Germinal center (tissue), 1 donor: Measurements from ENCODE around the gene SPA17.
A peak's percentile ranks its signal among the peaks of the same experiment; 100 is the strongest.

Experiments used
- DNase-seq: peaks from one replicate; pipeline ENCODE4 v3.0.0; 2012; ENCODE audit warnings: mixed read lengths, low spot score

Gene SPA17

DNA sequence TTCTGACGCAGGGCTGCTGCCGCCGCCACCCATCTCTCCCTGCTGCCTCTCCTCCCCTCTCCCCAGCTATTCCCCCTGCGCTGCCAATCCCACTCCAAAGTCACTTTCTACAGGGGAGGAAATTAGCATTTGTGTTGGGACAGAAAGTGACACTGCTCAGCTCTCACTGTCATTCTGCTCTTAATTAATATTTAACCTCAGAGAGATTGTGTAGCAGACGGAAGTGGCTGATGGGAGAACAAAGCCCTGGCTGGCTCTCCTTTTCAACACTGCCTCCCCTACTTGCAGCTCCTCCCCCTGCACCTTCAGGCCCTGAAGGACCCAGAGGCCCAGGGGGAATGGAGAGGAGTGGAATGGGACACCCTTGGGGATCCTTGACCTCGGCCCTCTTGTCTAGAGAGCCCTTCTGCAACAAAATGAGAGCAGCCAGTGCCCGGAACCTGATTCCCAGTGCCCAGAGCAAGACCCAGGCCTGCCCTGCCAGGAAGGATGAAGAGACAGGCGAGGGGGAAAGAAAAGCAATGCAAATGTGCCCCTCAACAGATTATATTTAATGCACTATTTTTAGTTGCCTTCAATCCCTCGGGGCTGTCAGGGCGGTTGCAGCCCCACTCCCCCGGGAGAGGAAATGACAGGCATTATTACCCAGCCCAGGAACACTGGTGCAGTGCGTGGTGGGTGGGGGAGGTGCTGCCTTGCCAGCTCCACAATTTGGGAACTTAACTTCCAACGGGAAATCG, 51.4 kb downstream of the SPA17 start:
- peak; percentile 57 for DNase-seq

GRCh38 chr11:124725719-124726105, 52.0 kb downstream of the SPA17 start:
- no peak for DNase-seq

GRCh38 chr11:124727474-124727873, 53.8 kb downstream of the SPA17 start:
- no peak for DNase-seq

- DNase-seq = no peak
Measured at GRCh38 chr11:124728134-124728533, 54.4 kb downstream of the SPA17 start.

- DNase-seq = no peak
Measured at GRCh38 chr11:124729571-124729970, 55.9 kb downstream of the SPA17 start.

DNA sequence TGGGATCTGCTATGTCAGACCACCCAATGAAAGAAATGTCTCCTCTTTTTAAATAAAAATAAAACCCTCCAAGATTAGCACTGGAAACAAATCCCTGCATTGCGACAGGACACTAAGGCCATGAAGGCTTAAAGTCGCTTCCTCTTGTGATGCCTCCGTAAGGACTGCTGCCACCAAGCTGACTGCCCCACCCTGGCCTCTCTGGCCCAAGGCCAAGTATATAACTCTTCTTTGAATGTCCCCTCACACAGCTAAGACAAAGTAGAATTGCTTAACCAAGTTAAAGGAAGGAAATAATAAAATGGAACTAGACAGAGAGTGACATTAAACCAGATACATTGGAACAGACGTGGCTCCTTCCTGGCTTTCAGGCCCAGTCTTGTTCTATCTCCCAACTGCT, 58.5 kb downstream of the SPA17 start:
- no peak for DNase-seq

- no peak for DNase-seq
Measured at GRCh38 chr11:124736736-124737135, 63.0 kb downstream of the SPA17 start.

DNA sequence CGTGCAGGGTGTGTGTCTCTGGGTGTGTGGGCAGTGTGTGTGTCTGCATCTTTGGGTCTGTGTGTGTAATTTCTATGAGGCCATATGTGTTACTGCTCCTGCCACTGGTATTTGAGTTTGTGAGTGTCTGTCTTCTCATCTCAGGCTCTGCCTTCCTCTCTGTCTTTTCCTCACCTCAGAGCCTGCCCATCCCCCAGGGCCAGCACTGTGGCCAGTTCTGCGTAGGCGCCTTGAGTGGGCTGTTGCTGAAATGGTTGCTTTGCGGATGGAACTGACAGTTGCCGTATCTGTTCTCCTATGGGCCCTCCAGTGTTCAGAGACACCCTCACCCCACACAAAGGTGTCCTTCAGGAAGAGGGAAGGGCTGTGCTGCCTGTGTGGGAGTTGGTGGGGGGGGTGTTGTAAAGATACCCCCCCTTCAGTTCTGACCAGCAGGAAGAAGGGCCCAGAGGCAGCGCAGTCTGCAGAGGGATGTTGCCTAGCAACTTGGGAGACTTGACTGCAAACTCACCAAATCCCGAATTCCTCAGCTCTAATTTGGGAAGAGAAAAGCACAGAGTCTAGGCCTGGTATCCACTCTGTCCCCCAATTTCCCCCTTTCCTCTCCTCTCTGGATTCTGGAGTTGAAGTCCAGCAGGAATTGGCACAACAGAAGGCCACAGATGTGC, 64.1 kb downstream of the SPA17 start:
- DNase-seq = no peak

DNA sequence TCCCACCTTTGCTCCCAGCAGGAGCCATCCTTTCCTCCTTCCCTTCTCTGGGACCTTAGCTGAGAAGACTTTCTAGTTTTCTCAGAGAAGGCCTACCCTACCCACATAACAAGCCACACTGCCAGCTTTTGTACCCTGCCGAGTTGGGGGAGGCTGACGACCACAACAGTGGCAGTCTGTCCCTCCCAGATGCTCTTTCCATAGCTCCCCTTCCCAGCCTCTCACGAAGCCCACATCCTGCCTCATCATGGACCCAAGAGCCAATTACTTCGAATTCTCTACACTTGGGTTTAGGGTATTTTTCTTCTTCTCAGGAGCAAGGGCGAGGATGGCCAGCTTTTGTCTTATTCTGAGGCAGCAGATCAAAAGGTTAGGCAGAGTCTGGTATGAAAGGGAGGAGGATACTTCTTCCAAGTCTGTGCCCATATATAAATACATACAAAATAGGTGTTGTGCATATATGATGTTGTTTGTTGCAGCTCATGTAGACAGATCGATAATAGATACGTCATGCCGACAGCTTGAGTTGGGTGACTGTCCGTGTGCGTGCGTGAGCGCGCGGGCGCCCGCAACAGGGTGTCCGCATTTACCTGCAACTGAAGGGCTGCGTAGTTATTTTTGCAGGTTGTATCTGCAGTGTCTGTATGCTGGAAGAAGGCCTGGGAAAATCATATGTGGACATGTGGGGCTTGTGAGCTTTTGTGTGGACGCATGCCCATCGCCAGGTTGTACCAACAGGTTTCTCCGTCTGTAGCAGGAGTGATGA, 65.2 kb downstream of the SPA17 start:
- DNase-seq = no peak

DNA sequence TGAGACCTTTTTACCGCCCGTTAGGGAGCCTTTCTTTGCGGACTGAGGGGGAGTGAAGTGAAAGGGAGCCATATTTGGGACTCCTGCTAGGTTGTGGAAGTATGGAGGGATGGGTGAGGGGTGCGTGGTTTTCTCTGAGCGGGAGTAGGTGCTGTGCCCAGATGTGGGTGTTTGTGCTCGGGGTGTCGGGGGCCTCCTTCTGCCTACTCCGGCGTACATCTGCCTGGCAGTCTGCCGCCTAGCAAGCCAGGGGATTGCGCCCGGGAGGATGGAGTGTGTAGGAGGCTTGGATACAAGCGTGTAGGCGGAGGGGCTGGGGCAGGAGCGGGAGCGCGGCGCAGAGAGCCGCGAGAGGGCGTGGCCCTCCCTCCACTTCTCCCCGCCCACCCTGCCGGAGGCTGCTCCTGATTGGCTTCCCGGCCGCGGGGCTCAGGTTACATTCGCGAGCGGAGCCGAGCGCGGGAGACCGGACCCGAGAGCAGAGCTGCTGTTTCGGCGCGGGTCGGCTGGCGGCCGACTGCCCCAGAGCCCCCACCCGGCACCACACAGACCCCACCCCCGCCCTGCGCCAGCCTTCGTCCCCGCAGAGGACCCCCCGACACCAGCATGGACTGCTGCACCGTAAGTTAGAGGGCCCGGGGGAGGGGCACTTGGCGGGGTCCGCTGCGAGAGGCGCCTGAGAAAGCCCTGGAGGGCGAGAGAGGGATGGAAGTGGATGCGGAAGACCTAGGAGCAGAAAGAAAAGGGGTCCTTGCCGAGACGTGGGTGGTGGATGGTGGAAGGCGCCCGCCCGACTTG, 66.0 kb downstream of the SPA17 start, which contains the start of gene NRGN:
Gene NRGN, plus strand, starts transcription at position 464 of the 798 bp plus-strand sequence. Its CDS starts 143 bp downstream, at position 607.
- peak; percentile 93 for DNase-seq

DNA sequence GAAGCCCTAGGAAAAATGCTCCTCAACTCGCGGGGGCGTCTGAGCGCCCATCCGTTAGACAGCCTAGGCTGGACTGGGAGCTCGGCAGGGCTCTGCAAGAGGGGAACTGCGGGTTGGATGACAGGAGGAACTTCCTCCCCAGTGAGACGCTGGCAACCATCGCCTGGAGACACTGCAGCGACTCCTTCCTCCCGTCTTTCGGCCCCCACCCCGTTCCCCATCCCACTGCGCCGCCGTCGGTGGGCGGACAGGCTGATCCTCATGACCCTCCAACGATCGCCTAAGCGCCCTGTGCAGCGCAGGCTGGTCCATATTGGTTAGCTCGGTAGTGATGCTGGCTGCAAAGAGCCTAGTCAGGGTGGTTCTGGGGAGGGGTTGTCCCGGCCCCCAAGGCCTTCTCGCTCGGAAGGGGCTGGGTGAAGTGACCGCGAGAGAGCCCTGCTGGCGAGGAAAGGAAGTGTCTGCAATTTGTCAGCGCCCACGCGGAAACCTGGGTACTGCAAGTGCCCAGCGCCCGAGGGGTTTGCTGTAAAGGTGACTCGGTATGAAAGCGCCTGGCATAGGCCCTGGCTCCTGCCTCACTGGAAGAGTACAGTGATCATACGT, 66.7 kb downstream of the SPA17 start:
- DNase-seq = peak; percentile 65

DNA sequence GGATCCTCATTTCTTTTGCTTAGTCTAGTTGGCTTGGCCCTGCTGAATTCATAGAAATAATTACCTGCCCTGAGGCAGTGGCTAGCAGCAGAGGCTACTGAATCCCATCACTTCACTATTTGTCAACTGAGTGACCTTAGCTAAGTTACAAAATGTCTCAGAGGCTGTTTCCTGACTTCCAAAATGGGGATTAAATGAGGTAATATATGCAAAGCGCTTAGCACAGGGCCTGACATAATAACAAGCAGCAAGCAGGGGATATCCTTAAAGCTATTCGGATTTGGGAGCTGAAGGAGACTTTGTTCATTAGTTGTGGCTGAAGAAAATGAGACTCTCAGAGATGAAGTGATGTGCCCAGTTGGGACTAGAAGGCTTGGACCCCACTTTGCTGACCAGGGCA, 68.9 kb downstream of the SPA17 start:
- no peak for DNase-seq

- no peak for DNase-seq
Measured at GRCh38 chr11:124743050-124743449, 69.3 kb downstream of the SPA17 start.

DNA sequence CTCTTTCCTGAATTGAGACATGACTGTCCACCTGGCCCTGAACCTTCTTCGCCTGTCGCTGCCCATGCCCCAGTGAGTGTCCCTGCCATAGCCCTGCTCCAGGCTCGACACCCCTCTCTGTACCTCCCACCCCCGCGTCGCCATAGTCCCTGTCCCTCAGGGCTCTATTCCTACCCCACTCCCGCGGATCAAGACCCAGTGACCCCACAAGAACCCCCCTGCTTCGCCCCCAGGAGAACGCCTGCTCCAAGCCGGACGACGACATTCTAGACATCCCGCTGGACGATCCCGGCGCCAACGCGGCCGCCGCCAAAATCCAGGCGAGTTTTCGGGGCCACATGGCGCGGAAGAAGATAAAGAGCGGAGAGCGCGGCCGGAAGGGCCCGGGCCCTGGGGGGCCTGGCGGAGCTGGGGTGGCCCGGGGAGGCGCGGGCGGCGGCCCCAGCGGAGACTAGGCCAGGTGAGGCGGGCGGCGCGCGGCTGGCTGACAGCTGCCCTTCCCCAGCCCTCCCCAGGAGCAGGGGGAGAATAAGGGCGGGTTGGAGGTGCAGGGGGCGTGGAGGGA, 71.6 kb downstream of the SPA17 start:
- no peak for DNase-seq

- DNase-seq = peak; percentile 72
Measured at GRCh38 chr11:124745835-124746620, 72.3 kb downstream of the SPA17 start.

GRCh38 chr11:124746621-124747243, 73.0 kb downstream of the SPA17 start:
- DNase-seq = peak; percentile 94
